HFFc6 (cell line): ENCODE measurements around the gene TBC1D22B. TPM values are rescaled to one million over a fixed set of nuclear protein-coding genes. Genes with fewer than 3 reads are reported as not detected.

ENCODE experiments used
- DNase-seq: peaks from one replicate; pipeline ENCODE4 v3.0.0-alpha.2; 2018
- H3K27ac Mint-ChIP-seq: 2 replicates; pipeline ENCODE4 v1.8.0; 2020; ENCODE audit warnings: mild to moderate bottlenecking, mixed read lengths
- H3K27me3 Mint-ChIP-seq: 2 replicates; pipeline ENCODE4 v1.8.0; 2021; ENCODE audit warnings: mild to moderate bottlenecking, moderate library complexity, mixed read lengths; ENCODE audit not compliant: insufficient read depth
- H3K36me3 Mint-ChIP-seq: 2 replicates; pipeline ENCODE4 v1.8.0; 2021; ENCODE audit warnings: low read depth, mixed read lengths
- H3K4me1 Mint-ChIP-seq: 2 replicates; pipeline ENCODE4 v1.8.0; 2020; ENCODE audit warnings: low read depth, mixed read lengths
- H3K4me3 Mint-ChIP-seq: 2 replicates; pipeline ENCODE4 v1.8.0; 2020; ENCODE audit warnings: mild to moderate bottlenecking, moderate library complexity, mixed read lengths
- H3K9me3 Mint-ChIP-seq: 2 replicates; pipeline ENCODE4 v1.8.0; 2020; ENCODE audit warnings: mild to moderate bottlenecking, mixed read lengths
- CTCF ChIP-seq: fragments of 200-600 bp; sonication (generic); IDR thresholded peaks from 2 replicates; pipeline ENCODE4 v1.5.0; 2021; ENCODE audit warnings: antibody characterized with exemption, mild to moderate bottlenecking
- long read RNA-seq: library from polyadenylated mRNA; unstranded; transcript quantifications from one replicate; pipeline ENCODE4 v2.0.0, GENCODE V29; 2019
- total RNA-seq, 6 experiments: library from RNA; stranded (reverse); fragmentation: NEBNext Ultra II Directional; extraction: Animal tissue kit (Norgen Biotek cat#: 25700); gene quantifications; 2 replicates in 1 of 6; 3 replicates in 5 of 6; pipeline ENCODE4 v1.2.3, GENCODE V29; 2021

The TBC1D22B gene
- 1 to 10 TPM; 9.0 to 9.6 (median 9.2) TPM for total RNA-seq
- long read RNA-seq, partial matches to known transcripts, result 0 of 4 reads
- long read RNA-seq, other reads (novel, unspliced or antisense), result 1 of 4 reads

- peaks cover 52% of the 10 kb centered on the region for H3K4me1 Mint-ChIP-seq
- peak within 1 kb of the TSS; percentile 91 for H3K4me3 Mint-ChIP-seq
- H3K36me3 Mint-ChIP-seq, result no peaks in the 10 kb centered on the region
- no peak for TF ChIP-seq CTCF
- peak; percentile 92 for DNase-seq
- peak within 1 kb of the TSS; percentile 94 for H3K27ac Mint-ChIP-seq
- H3K9me3 Mint-ChIP-seq, result no peaks in the 10 kb centered on the region
- H3K27me3 Mint-ChIP-seq, result peaks cover 4% of the 10 kb centered on the region
These were observed at the start of gene TBC1D22B, which contains the start of gene TMEM217 for GRCh38 chr6:37257634-37258404. Gene TBC1D22B, plus strand, starts transcription at chr6:37257772. Its CDS starts 146 bp downstream, at chr6:37257918. Gene TMEM217, minus strand, starts transcription at chr6:37258144. Its CDS starts 39,114 bp downstream, at chr6:37219030.

GRCh38 chr6:37207903-37208456, 49.6 kb upstream of the TBC1D22B start:
- peak; percentile 75 for DNase-seq
- peaks cover 13% of the 10 kb centered on the region for H3K4me1 Mint-ChIP-seq
- peaks cover 3% of the 10 kb centered on the region; the same call in 1 of the 2 replicates for H3K27me3 Mint-ChIP-seq
- no peaks in the 10 kb centered on the region for H3K36me3 Mint-ChIP-seq
- TF ChIP-seq CTCF, result peak; percentile 89
- no peak overlapping the region for H3K4me3 Mint-ChIP-seq
- no peak overlapping the region for H3K27ac Mint-ChIP-seq
- no peaks in the 10 kb centered on the region for H3K9me3 Mint-ChIP-seq

- H3K4me1 Mint-ChIP-seq, result peaks cover 13% of the 10 kb centered on the region
These were observed 48.8 kb upstream of the TBC1D22B start for GRCh38 chr6:37208793-37209192.

GRCh38 chr6:37209461-37210205, 47.9 kb upstream of the TBC1D22B start:
- H3K9me3 Mint-ChIP-seq, result no peaks in the 10 kb centered on the region
- H3K27me3 Mint-ChIP-seq, result peaks cover 3% of the 10 kb centered on the region; the same call in 1 of the 2 replicates
- H3K4me3 Mint-ChIP-seq, result no peak overlapping the region
- no peak overlapping the region for H3K27ac Mint-ChIP-seq
- no peak for TF ChIP-seq CTCF
- DNase-seq, result no peak
- H3K4me1 Mint-ChIP-seq, result peaks cover 5% of the 10 kb centered on the region; the same call in 1 of the 2 replicates
- H3K36me3 Mint-ChIP-seq, result no peaks in the 10 kb centered on the region

More at GRCh38 chr6:37208793-37209192, 48.8 kb upstream of the TBC1D22B start:
- Mint-ChIP-seq H3K36me3 (no peaks in the 10 kb centered on the region), H3K27ac (no peak overlapping the region), H3K9me3 (no peaks in the 10 kb centered on the region), H3K4me3 (no peak overlapping the region), H3K27me3 (peaks cover 3% of the 10 kb centered on the region; the same call in 1 of the 2 replicates)
- no peak for DNase-seq
- TF ChIP-seq CTCF, result no peak

DNA sequence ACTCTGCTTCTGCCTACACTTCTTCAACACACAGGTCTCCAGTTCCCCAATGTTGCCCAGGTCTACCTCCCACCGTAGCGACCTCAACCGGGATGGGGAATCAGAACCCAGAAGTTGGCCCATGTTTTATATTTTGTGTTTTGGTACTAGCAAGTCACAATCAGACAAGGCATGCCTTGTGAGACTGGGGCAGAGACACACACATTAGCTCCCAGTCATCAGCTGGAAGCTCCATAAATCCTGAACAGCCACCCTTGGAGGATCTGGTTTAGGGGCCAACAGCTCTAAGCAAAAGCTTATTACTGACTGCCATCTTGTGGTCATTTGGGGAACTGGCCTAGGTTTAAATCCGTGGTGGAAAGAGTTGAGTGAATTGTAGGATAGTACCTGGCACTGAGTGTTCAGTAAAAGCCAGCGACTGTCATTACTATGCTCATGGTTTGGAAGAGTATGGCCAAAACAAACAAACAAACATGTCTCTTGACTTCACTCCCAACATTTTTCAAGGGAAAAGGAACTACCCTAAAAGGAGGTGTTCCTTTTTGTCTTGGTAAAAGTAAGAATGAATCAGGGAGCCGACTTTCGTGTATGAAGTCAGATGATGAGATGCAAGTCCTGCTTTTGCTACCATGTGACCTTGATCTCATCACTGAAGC, 47.1 kb upstream of the TBC1D22B start:
- Mint-ChIP-seq H3K27me3 (peaks cover 3% of the 10 kb centered on the region; the same call in 1 of the 2 replicates), H3K27ac (no peak overlapping the region), H3K4me3 (no peak overlapping the region), H3K36me3 (no peaks in the 10 kb centered on the region), H3K4me1 (peaks cover 5% of the 10 kb centered on the region; the same call in 1 of the 2 replicates), H3K9me3 (no peaks in the 10 kb centered on the region)
- TF ChIP-seq CTCF, result peak; percentile 96
- peak; percentile 74 for DNase-seq
